Measurements from ENCODE around the gene OPRM1.
"Not testable (repeated sequence)": the region's sequence is repeated elsewhere in the genome, so short reads cannot be mapped to it uniquely, and the experiment has no call there.

Gene OPRM1

GRCh38 chr6:154156135-154156896, 117.3 kb downstream of the OPRM1 start:
- DNase-seq, result peak; percentile 75

DNA sequence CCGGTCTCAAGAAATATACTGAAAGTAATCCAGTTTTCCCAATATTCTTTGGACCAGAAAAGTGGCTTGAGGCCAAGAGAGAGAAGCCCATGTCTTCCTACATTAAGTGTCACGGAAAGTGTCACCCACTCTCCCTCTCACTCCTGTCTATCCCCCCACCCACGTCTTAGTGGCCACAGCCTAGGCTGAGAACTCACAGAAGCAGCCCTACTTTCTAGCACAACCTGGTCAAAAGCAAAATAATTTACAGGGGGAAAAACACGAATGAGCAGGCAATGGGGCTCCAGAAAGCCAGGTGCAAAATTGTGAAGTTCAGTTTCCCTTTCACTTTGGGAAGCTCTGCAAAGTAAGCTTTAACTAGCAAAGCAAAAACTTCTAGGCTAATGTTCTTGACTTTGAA, 118.0 kb downstream of the OPRM1 start:
- DNase-seq, result no peak

GRCh38 chr6:154157706-154158105, 118.7 kb downstream of the OPRM1 start:
- no peak for DNase-seq

DNA sequence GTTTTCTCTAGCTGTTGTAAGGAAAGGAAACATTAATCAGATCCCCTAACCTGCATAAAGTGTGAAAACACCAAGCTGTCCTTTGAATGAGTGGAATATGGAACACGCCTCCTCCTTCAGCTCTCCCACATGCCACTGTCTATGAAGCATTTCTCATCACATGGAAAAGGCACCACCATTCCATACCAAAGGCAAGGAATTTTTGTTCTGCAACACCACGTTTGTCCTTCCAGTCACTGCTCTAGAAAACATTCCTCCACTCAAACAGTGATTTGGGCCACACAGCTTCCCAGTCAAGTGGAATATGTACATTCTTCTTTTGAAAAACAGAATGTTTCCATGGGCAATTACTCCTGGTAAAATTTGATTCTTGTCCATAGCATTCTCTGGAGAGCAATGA, 120.1 kb downstream of the OPRM1 start:
- no peak for DNase-seq

DNA sequence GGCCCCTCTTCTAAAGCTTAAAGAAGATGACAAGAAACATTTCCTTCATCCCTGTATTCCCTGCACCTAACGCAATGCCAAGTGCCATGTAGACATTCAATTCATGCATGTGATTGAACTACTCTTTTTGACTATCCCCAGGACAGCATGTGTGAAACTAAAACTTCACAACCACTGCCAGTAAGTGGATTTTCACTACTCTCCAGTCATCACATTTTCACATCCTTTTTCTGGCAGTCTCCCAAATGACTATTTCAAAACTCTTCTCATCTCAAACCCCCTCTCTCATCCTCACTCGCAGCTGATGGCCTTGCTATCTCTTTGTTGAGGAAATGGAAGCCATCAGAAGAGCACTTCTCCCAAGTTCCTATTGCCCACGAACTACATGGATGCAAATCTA, 122.6 kb downstream of the OPRM1 start:
- peak; percentile 93 for DNase-seq

DNA sequence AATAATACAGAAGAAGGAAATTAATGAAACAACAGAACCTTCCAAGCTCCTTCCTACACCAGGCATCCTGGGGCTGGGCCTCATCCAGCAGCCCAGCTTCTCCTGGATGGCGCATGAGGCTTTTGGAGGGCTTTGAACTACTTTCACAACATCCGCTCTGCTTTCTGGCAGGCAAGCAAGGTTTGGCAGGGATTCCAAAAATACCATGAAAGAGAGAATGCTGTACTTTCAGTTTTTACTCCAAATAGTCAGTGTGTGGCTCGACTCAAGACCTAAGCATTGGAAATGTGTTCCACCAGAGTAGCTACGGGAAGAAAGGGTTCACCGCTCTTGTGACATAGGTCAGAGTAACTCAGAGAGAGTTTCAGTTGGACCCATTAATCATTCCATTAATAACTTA, 125.4 kb downstream of the OPRM1 start:
- DNase-seq, result peak; percentile 55

DNA sequence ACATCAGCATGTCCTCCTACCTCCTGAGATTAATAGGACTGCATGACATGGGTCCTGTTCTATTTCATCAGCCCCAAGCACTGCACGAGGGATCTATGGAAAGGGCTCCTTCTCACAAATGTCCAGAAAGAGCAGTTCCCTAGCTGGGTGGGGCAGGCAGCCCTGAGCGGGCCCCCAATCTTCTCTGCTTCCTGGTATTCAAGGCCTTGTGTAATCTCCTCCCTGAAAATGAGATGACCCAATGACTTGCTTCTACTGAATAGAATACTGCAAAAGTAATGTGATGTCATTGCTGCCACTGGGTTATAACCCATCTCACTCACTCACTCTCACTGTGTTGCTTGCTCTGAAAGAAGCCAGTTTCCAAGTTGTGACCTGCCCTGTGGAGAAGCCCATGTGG, 126.4 kb downstream of the OPRM1 start:
- DNase-seq, result peak; percentile 70

DNA sequence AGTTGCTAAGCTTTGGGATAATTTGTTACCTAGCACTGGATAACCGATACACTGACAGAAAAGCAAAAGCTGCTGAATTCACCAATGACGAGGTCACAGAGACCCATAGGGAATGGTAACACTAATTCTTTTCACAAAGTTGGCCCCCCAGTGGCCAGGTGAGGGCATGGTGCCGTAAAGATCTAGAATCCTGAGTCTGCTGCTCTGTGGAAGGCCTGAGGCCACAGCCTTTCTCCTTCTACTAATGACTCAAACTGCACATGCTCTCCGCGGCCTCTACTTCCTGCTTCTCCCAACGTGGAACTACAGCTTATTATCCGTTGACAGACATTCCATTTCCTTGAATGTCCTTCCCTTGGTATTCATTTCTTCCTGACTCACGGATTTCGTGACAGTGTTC, 127.1 kb downstream of the OPRM1 start:
- peak; percentile 50 for DNase-seq

DNA sequence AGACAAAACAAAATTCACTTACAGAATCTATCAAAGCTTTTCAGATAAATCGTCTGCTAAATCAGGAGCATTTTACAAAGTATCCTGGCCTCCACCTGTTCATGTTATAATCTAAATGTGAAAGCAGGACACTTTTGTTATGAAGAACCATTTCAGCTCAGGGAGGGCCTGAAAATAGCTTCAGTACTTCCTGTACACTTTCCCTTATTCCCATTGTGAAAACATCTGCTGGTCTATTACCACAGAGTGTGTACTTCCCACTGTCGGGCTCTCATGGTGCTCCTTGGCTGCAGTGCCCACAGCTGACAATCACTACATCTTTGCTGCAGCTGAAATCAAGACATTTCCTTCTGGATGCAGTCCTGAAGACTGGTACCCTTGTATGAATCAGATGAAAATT, 128.1 kb downstream of the OPRM1 start:
- peak; percentile 64 for DNase-seq

- peak; percentile 63 for DNase-seq
These were observed 130.3 kb downstream of the OPRM1 start for GRCh38 chr6:154169193-154169847.

DNA sequence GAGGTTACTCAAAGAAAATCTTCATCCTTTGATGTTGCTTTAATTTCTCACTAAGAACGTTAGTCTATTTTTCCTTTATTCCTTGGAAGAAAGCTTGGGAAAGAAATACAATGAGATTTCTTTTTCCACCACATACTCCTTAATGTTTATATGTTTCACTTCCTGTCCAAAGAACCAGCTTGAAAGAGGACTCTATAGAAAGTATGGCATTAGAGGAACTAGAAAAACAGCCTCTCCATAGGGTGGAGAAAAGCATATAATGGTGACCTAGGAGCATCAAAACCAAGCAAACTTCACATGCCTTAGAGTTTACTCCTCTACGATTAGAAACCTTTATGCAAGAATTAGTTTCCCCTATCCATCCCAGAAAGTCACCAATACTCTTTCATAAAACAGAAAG, 131.1 kb downstream of the OPRM1 start:
- peak; percentile 39 for DNase-seq

GRCh38 chr6:154172393-154172792, 133.4 kb downstream of the OPRM1 start:
- DNase-seq, result not testable (repeated sequence)

GRCh38 chr6:154179434-154179833, 140.4 kb downstream of the OPRM1 start:
- DNase-seq, result no peak

- DNase-seq, result no peak
These were observed 148.2 kb downstream of the OPRM1 start for GRCh38 chr6:154187203-154187602.

DNA sequence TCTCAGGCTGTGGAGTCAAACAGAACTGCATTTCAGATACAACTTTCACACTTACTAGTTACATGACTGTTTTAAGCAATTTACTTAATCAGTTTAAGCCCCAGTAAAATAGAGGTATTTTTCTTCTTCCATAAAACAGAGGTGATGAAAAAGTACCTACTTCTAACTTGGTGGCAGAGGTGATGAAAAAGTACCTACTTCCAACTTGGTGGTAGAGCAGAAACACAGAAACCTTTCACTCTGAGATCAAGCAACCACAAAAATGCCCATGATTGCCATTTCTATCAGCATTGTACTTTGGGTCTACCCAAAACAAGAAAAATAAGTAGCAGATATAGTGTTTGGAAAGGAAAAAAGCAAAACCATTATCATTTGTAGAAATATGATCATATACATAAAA, 148.7 kb downstream of the OPRM1 start:
- no peak for DNase-seq

DNA sequence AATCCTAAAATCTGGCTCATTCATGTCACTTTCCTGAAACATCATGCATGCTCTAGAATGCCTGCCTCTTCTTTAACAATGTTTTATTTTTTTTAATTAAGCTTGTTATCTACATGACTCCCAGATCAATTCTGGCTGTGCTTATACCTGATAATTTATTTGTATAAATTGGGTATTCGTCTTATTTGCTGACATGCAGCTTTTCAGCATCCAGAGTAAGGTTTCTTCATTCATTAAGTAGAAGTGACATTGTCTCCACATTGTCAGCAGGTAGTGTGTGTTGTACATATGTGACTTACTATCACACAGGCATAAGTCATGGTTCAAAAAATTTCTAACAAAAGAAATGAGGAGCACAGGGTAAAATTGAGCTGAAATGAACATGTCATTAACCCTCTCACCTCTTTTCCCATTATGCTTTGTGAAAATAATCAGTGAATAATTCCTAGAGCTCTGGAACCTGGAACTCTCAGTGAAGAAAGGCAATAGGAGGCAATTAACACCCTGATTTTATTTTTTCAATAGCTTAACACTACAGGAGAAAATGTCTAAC, 157.4 kb downstream of the OPRM1 start:
- no peak for DNase-seq

DNA sequence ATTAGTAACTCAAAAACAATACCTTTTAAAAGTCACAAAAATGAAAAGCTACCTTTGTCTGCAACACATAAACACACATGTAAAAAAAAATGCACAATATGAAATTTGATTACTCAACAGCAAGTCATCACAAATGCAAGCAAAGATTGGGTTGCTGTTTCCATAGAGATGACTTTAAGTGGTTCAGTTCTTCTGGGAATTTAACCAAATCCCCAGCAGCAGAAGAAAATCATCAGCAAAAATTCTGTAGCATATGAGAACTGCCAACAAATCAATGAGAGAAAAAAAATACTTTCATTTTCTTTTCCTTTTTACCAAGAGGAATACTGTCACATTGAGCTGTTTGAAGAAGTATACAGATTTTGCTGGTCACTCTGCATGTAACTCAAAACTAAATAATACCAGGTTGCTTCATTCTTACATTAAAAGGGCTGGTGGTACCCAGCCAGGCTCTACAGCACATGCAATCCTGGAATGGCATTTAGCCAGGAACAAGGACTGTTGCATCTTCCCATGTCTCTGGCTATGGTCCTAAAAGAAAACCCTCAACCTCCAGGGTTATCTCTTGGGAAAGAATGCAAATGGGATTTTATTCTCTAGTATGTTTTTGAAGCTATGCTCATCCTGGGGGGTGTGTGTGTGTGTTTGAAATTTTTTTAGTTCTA, 158.3 kb downstream of the OPRM1 start:
- peak; percentile 89 for DNase-seq

DNA sequence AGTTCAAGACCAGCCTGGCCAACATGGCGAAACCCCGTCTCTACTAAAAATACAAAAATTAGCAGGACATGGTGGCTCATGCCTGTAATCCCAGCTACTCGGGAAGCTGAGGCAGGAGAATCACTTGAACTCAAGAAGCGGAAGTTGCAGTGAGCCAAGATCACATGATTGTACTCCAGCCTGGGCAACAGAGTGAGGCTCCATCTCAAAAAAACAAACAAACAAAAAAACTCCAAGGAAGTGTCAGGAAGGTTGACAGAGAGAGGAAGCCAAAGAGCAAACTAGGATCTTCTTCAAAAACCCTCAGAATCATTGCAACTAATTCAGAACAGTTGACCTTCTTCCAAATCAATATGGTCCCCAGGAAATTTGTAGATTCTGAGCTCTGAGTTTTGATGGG, 162.6 kb downstream of the OPRM1 start:
- peak; percentile 39 for DNase-seq

DNA sequence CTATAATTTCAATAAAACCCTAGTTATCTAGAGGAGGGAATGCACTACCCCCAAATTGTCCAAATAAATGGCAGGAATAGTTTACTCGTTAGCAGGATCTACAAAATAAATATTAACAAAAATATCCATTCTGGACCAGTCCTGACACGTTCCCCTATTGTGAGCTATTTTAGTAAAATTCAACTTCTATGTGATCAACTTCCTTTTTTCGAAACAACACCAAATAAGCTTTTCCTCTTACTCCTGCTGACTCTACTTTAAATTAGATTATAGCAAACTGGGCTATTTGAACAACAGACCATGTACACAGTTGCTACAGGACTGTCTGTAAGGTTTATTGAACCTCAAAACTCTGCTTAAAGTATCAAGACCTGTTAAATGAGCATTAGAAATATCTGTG, 163.3 kb downstream of the OPRM1 start:
- peak; percentile 31 for DNase-seq

GRCh38 chr6:154202958-154203357, 163.9 kb downstream of the OPRM1 start:
- no peak for DNase-seq

- DNase-seq, result peak; percentile 57
These were observed 167.1 kb downstream of the OPRM1 start for GRCh38 chr6:154206141-154206540.

DNA sequence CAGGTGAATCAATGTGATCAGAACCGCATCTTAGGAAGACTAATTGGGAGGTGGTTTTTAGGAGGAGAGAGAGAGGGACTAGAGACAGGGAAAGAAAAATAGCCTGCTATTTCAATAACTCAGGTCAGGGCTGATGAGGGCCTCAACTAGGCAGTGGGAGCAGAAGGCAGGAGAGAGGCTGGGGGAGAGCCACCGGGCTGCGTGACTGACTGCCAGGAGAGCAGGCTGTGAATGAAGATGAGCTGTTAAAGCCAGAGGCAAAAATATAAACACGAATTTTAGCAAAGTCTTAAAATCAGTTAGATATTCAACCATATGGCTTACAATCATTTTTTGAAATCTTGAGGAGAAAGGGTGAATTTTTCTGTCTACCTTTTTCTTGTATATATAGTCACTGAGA, 168.0 kb downstream of the OPRM1 start:
- no peak for DNase-seq

DNA sequence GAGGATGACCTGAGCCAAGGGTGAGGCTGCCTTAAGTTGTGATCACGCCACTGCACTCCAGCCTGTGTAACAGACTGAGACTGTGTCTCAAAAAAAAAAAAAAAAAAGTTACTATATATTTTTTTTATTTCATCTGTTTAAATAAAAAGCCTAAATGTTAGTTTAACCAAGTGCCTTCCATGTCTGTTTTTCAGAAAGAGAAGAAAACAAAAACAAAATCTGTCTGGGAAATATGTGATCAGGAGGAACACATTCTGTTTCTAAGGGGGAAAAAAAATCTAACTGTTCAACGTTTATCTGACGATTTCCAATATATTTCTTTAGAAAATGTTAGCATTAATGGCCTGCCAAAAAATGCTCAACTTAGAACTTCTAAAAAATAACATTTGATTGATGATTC, 170.5 kb downstream of the OPRM1 start:
- DNase-seq, result no peak

GRCh38 chr6:154210678-154211077, 171.6 kb downstream of the OPRM1 start:
- no peak for DNase-seq
